ENCODE data around the gene IGF2BP3.
"Not testable (repeated sequence)": the region's sequence is repeated elsewhere in the genome, so short reads cannot be mapped to it uniquely, and the experiment has no call there.

Gene IGF2BP3

GRCh38 chr7:23419160-23419559, 51.1 kb downstream of the IGF2BP3 start:
- DNase-seq, result no peak

GRCh38 chr7:23418046-23418445, 52.2 kb downstream of the IGF2BP3 start:
- DNase-seq, result no peak

GRCh38 chr7:23415198-23415597, 55.1 kb downstream of the IGF2BP3 start:
- DNase-seq, result no peak

GRCh38 chr7:23410446-23411183, 59.7 kb downstream of the IGF2BP3 start:
- peak; percentile 57 for DNase-seq

- DNase-seq, result not testable (repeated sequence)
Observed at GRCh38 chr7:23406564-23406963, 63.7 kb downstream of the IGF2BP3 start.

- DNase-seq, result no peak
Observed at GRCh38 chr7:23405240-23405618, 65.1 kb downstream of the IGF2BP3 start.

- DNase-seq, result no peak
Observed at GRCh38 chr7:23404546-23405239, 65.6 kb downstream of the IGF2BP3 start.

- DNase-seq, result no peak
Observed at GRCh38 chr7:23403970-23404369, 66.3 kb downstream of the IGF2BP3 start.

GRCh38 chr7:23398090-23398489, 72.2 kb downstream of the IGF2BP3 start:
- DNase-seq, result not testable (repeated sequence)

- no peak for DNase-seq
Observed at GRCh38 chr7:23397241-23397640, 73.0 kb downstream of the IGF2BP3 start.

GRCh38 chr7:23396222-23397015, 73.9 kb downstream of the IGF2BP3 start:
- no peak for DNase-seq

- DNase-seq, result no peak
Observed at GRCh38 chr7:23394488-23395171, 75.7 kb downstream of the IGF2BP3 start.

- no peak for DNase-seq
Observed at GRCh38 chr7:23393636-23394035, 76.7 kb downstream of the IGF2BP3 start.

- DNase-seq, result no peak
Observed at GRCh38 chr7:23389701-23390100, 80.6 kb downstream of the IGF2BP3 start.

- DNase-seq, result no peak
Observed at GRCh38 chr7:23387583-23387982, 82.7 kb downstream of the IGF2BP3 start.

- DNase-seq, result no peak
Observed at GRCh38 chr7:23385140-23385539, 85.2 kb downstream of the IGF2BP3 start.

GRCh38 chr7:23383225-23383624, 87.1 kb downstream of the IGF2BP3 start:
- no peak for DNase-seq

GRCh38 chr7:23380961-23381360, 89.3 kb downstream of the IGF2BP3 start:
- DNase-seq, result no peak

GRCh38 chr7:23380556-23380955, 89.7 kb downstream of the IGF2BP3 start:
- DNase-seq, result no peak

GRCh38 chr7:23378996-23379395, 91.3 kb downstream of the IGF2BP3 start:
- no peak for DNase-seq

GRCh38 chr7:23377134-23377533, 93.2 kb downstream of the IGF2BP3 start:
- DNase-seq, result no peak

- peak; percentile 22 for DNase-seq
Observed at GRCh38 chr7:23373151-23374004, 96.9 kb downstream of the IGF2BP3 start.

Data from MV-4-11 (cell line).